ENCODE results near the gene SLC10A3.
"Not testable (repeated sequence)": the region's sequence is repeated elsewhere in the genome, so short reads cannot be mapped to it uniquely, and the experiment has no call there.

Gene SLC10A3

GRCh38 chrX:154508384-154508745 is 17.9 kb upstream of the SLC10A3 start:
- no peak for DNase-seq

DNA sequence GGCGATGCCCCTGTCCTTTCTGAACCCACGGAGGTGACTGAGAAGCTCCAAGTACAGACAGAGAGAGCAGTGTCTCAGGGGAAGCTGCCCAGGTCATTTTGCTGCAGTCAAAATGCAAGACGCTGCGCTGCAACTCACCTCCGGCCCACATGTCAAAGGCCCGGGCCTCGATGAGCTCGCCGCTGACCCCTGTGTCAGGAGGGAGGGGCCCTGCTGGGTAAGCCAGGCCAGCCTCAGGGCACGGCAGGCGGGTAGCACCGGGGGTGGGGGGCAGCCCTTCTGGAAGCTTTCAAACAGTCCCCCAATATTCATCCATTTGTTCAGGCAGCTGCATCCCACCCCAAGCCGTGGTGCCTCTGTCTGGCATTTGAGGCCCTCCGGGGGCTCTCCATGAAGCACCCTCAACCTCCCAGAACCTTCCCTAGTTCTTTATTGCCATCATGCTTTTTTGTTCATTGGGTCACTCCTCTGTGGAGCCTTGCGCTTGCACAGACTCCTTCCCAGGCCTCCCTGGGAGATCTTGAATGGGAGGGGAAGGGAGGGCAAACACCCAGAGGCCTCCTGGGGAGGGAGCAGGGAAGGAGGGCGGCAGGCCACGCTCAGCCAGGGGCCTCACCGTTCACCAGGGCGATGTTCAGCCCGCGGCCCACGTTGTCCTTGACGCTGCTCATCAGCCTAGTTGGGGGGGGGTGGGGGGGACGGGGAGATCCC is 17.4 kb upstream of the SLC10A3 start:
- no peak for DNase-seq

- DNase-seq: no peak
Observed at GRCh38 chrX:154506483-154507332, 16.3 kb upstream of the SLC10A3 start.

DNA sequence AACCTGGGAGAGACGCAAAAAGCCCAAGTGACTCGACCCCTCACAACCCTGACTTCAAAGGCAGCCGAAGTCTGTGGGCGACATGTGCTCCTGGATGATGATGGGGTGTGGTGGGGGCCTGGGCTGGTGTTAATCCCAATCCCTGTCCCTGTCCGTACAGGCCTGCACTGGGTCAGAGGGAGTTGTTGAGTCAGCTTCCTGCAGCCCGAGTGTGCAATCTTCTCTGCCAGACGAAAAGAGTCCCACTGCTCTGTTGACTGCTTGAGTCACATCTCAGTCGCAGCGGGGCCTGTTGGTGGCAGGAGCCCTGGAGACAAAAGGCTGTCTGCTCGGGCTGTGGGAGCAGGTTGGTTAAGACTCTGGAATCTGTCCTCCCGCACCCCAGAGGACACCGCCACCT is 15.3 kb upstream of the SLC10A3 start:
- no peak for DNase-seq

DNA sequence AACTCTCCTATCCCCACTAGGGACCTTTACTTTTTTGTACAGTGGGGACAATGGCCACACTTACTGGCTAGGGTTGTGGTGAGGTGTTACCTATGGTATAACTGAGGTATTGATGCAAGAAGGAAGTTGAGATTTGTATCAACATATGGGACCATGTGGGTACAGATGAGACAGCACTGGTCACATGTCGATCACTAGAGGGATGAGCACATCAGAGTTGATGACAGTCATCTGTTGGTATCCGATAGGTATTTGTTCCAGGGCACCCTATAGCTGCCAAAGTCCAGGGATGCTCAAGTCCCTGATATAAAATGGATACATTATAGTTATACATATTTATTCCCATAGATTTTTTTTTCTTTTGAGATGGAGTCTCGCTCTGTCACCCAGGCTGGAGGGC is 12.6 kb upstream of the SLC10A3 start:
- no peak for DNase-seq

- no peak for DNase-seq
Observed at GRCh38 chrX:154502098-154502497, 11.7 kb upstream of the SLC10A3 start.

DNA sequence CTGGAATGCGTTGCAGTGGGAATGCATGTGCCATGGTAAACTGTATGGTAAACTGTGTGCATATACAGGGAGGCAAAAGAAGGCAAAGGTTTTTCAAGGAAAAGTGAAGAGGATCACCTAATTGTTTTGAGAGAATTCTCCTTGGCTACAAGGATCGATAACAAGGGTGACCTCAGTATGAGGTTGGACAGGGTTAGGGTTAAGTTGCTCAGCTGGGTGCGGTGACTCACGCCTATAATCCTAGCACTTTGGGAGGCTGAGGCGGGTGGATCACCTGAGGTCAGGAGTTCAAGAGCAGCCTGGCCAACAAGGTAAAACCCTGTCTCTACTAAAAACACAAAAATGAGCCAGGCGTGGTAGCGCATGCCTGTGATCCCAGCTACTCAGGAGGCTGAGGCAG is 11.0 kb upstream of the SLC10A3 start:
- DNase-seq: not testable (repeated sequence)

GRCh38 chrX:154496591-154497137 is 6.2 kb upstream of the SLC10A3 start:
- DNase-seq: not testable (repeated sequence)

DNA sequence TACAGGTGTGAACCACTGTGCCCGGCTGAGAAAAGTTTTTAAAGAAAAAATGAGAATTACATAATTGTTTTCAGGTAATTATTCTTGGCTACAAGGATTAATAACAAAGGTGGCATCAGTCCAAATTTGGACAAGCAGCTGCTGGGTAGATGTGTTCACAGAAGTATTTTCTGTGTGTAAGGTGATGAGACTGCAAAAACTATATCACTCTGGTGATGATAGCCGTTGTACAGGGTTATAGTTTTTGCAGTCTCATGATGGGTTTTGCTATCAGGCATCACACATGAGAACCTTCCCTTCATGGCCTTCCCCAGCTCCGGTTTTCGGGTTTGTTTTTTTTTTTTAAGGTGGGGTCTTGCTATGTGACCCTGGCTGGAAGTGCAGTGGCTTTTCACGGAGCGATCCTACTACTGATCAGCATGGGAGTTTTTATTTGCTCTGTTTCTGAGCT is 5.1 kb upstream of the SLC10A3 start:
- no peak for DNase-seq

DNA sequence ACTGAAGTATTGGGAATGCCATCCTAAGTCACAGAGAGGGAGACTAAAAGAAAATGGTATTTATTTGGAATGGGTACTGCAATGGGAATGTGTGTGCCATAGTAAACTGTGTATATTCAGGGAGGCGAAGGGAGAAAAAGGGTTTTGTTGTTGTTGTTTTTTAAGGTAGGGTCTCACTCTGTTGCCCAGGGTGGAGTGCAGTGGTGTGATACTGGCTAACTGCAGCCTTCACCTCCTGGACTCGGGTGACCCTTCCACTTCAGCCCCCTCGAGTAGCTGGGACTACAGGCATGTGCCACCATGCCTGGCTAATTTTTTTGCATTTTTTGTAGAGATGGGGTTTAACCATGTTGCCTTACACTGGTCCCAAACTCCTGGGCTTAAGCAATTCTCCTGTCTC is 4.3 kb upstream of the SLC10A3 start:
- no peak for DNase-seq

DNA sequence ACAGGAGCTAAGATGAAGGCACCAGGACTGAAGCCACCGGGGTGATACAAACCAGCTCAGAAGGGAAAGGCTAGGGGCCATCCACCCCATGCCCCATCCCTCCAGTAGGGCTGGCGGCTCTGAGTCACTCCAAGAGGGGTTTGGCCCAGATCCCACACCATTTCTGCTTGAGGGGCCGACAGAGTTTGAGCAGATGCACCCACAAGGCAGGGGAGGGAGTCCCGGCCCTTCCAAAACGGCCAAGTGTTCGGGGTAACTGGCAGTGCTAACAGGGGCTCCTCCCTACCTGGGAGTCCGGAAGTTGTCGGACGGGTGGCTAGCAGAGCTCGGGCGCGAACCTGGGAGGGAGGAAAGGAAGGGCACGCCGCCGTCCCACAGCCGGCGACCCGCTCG is 412 bp downstream of the SLC10A3 start:
- peak; percentile 30 for DNase-seq

GRCh38 chrX:154489182-154489581 is 1.2 kb downstream of the SLC10A3 start:
- no peak for DNase-seq

DNA sequence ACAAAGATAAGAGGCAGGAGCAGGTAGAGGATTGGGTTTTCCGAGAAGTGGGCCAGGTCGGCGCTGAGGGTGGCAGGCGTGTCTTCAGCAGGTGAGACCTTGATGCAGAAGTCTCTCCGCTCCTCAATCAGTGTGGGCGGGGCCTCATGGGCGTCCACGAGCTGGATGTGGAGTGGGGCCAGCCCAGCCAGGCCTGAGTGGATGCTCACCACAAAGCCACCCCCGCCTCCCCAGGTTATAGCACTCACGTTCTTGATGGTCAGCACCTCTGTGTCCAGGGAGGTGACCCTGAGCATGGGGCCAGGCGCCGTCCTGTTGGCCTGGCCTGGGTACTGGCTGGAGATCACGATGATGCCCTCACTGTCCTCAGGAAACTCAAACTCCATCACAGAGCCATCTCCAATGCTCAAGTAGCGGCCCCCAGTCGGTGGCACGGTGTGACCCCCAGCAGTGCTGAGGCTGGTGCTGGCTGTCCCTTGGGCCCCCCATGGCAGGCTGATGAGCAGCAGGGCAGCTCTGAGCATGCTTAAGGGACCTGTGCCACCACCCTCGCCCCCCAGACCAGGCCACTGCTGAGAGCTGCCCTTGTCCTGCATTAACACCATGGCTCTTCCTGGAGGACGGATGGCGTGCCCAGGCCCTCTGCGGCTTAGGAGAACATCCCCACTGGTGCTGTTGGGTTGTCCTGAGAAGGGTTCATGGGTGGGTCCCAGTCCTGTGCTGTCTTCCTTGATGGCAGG is 1.9 kb downstream of the SLC10A3 start:
- no peak for DNase-seq

DNA sequence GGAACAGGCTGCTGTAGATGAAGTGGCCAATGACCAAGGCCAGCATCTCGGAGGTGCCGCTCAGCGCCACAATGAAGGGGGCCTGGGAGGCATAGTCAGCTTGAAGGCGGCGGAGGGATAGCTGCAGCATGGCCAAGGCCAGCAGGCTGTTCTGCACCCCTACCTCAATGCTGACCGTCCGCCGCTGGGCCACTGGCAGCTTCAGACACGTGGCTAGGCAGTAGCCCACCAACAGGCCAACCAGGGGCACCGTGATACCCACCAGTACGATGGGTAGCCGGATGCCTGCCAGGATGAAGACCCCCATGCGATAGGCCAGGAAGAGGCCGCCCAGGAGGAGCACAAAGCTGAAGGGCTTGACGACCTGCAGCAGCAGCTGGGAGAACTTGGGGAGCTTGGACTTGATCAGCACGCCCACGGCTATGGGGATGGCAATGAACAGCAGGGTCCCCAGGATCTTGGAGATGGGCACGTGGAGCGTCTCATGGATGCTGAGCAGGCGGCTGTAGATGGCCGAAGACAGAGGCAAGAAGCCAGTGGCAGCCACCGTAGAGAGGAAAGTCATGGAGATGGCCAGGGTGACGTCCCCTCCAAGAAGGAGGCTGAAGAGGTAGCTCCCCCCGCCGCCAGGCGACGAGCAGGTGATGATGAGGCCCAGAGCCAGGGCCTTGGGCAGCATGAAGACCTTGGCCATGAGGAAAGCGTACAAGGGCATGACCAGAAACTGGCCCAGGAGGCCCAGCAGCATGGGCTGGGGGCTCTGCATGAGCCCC is 2.7 kb downstream of the SLC10A3 start:
- no peak for DNase-seq

DNA sequence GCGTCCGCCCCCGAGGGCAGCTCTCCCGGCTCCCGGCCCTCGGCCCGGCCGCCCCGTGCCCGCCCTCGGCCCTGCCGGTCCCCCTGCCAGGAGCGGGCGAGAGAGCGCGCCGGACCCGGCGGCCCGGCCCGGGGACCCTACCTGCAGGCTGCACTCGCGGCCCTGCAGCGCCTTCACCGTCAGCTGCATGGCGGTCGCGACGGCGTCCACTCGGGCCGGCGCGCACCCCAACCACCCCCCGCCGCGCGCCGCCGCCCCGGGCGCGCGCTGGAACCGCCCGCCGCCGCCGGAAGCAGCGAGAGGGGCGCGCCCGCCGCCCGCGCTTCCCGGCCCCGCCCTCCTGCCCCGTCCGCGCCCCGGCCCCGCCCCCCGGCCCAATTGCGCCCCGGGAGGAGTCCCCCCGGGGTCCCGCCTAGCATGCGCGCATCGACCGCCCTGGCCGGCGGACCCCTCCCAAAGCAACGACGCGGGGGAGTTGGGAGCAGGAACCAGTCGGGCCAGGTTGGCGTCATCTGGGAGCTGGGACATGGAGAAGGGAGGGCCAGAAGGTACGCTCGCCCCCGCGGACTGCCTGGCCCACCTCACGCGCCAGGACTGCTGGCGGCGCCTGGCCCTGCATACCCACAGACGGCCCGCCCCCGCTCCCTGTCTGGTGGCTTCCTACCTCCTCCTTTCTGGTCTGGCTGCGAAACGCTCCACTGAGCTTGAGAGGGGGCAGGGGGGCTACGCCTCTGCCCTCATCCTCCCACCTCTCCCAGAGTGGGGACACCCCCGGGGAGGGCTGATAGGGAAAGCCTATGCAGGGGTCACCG is 3.8 kb downstream of the SLC10A3 start, which contains the start of gene UBL4A:
Gene UBL4A, minus strand, starts transcription at position 220 of the 812 bp plus-strand sequence. Its CDS starts 31 bp downstream, at position 189.
- peak; percentile 70 for DNase-seq

- DNase-seq: no peak
Observed at GRCh38 chrX:154486052-154486395, 4.4 kb downstream of the SLC10A3 start.

GRCh38 chrX:154485150-154486051 is 5.0 kb downstream of the SLC10A3 start:
- no peak for DNase-seq

DNA sequence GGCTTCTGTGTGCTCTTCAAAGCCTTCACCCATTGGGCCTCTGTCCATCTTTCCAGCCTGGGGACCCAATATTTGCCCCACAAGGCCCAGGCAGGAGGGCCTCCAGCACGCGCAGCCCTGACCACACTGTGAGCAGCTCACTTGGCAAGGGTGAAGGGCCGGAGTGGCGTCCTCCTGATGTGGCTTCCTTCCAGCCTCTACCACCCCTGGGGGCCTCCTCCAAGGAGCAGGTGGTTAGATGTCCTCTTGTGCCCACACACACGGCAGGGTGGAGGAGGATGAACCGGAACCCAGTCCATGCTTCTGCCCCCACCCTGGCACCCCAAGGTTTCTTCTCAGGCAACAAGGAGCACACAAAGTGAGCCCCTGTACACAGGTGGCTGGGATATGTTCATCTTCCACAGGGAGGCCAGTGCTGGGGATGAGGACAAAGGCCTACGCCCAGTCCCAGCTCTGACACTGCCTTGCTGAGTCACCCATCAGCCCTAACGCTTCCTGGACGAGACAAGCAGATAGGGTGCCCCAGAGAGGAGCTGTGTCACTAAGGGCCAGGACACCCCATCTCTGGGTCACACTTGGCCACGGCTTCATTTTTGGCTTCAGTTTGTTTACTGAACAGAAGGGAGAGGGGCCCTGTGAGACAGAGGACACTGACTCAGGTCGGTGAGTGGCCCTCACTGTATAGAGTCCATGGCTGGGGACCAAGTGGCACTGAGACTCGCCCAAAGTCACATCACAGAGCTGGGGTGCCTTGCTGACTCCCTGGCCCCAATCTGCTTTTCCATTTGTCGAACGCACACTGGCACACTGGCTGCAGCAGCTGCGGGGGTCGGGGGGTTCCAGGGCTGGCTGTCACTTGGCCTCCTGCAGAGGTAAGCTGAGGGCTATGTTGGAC is 5.9 kb downstream of the SLC10A3 start:
- no peak for DNase-seq

GRCh38 chrX:154483325-154483724 is 7.1 kb downstream of the SLC10A3 start:
- no peak for DNase-seq

Measured in NCI-H226 (cell line).